Smooth muscle cell (in vitro differentiated cells): Measurements from ENCODE around the gene FYB1. TPM values are rescaled to one million over a fixed set of nuclear protein-coding genes. Genes with fewer than 3 reads are reported as not detected.

Experiments
- DNase-seq: peaks from one replicate; lab custom pipeline; 2025; ENCODE audit not compliant: unreplicated experiment; lab: John Stamatoyannopoulos, UW
- H2AFZ ChIP-seq: fragments of 200-600 bp; sonication (generic); 2 replicates; pipeline ENCODE4 v1.6.0; 2016; ENCODE audit warnings: antibody characterized with exemption, low read depth, mild to moderate bottlenecking
- H3F3A ChIP-seq: fragments of 200-600 bp; sonication (generic); 2 replicates; pipeline ENCODE4 v1.6.0; 2017; ENCODE audit warnings: antibody characterized with exemption, low read depth
- H3K27ac ChIP-seq: fragments of 200-600 bp; sonication (generic); 2 replicates; pipeline ENCODE4 v1.5.1; 2016; ENCODE audit warnings: low read depth, mild to moderate bottlenecking
- H3K27me3 ChIP-seq: fragments of 200-600 bp; sonication (generic); 2 replicates; pipeline ENCODE4 v1.6.1; 2016; ENCODE audit warnings: low read depth, mild to moderate bottlenecking
- H3K36me3 ChIP-seq: fragments of 200-600 bp; sonication (generic); 2 replicates; pipeline ENCODE4 v1.5.1; 2016; ENCODE audit warnings: low read depth
- H3K4me1 ChIP-seq: fragments of 200-600 bp; sonication (generic); 2 replicates; pipeline ENCODE4 v1.5.1; 2016; ENCODE audit warnings: low read depth
- H3K4me2 ChIP-seq: fragments of 200-600 bp; sonication (generic); 2 replicates; pipeline ENCODE4 v1.6.0; 2016; ENCODE audit warnings: mild to moderate bottlenecking
- H3K4me3 ChIP-seq: fragments of 200-600 bp; sonication (generic); 2 replicates; pipeline ENCODE4 v1.5.1; 2016; ENCODE audit warnings: mild to moderate bottlenecking
- H3K79me2 ChIP-seq: fragments of 200-600 bp; sonication (generic); 2 replicates; pipeline ENCODE4 v1.6.0; 2016; ENCODE audit warnings: low read depth, mild to moderate bottlenecking
- H3K9ac ChIP-seq: fragments of 200-600 bp; sonication (generic); 2 replicates; pipeline ENCODE4 v1.6.0; 2016; ENCODE audit warnings: low read depth
- H3K9me3 ChIP-seq: fragments of 200-600 bp; sonication (generic); replicated peaks from 2 replicates; pipeline ENCODE4 v1.5.1; 2016; ENCODE audit warnings: low read depth
- H4K20me1 ChIP-seq: fragments of 200-600 bp; sonication (generic); 2 replicates; pipeline ENCODE4 v1.6.0; 2016; ENCODE audit warnings: low read depth
- WGBS: methylation state at CpG from one replicate; pipeline ENCODE4 v1.1.7; 2016; ENCODE audit warnings: low lambda C conversion rate; 5-methylcytosine and 5-hydroxymethylcytosine counted together
- polyA plus RNA-seq: library from polyadenylated mRNA; unstranded; fragments of >200 nt; fragmentation: Nextera tagmentation; extraction: Ambion mirVana; gene quantifications from 2 replicates; pipeline ENCODE4 v1.2.1, GENCODE V29; 2016
- total RNA-seq: library from RNA; depleted of rRNA; stranded (reverse); fragments of >200 nt; gene quantifications from 2 replicates; pipeline ENCODE4 v1.2.3, GENCODE V29; 2014
- TF ChIP-seq, protein P1 (sequence below): fragments of 200-600 bp; sonication (generic); IDR thresholded peaks from 2 replicates; pipeline ENCODE4 v1.5.1; 2017; ENCODE audit warnings: borderline replicate concordance, mild to moderate bottlenecking, antibody characterized with exemption; ENCODE audit not compliant: insufficient read depth, poor library complexity, severe bottlenecking

FYB1 gene
- total and polyA plus RNA-seq, 2 experiments from 2014 or later: 0.06 to 0.22 TPM

DNA sequence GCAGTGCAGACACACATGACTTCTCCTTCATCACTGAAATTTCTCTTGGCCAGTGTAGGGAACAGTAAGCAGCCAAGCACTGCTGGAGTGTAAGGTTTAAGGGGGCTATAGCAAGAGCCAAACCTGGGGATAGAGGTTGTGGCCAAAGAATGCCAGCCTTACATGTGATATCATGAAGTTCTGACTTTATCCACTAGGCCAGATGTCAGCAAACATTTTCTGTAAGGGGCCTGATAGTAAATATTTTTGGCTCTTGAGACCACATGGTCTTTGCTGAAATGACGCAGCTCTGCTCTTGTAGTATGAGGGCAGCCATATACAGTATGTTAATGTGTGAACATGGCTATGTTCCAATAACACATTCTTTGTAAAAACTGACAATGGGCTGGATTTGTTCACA is 29.7 kb upstream of the FYB1 start:
- Histone ChIP-seq H3F3A (no peaks in the 10 kb centered on the region), H3K36me3 (no peaks in the 10 kb centered on the region), H3K4me3 (no peak overlapping the region), H3K27me3 (no peaks in the 10 kb centered on the region), H3K9me3 (no peaks in the 10 kb centered on the region), H3K4me2 (no peak overlapping the region), H3K4me1 (no peaks in the 10 kb centered on the region), H4K20me1 (no peaks in the 10 kb centered on the region), H2AFZ (no peak overlapping the region), H3K27ac (no peak overlapping the region), H3K9ac (no peak overlapping the region), H3K79me2 (no peaks in the 10 kb centered on the region)
- TF ChIP-seq, protein P1, sequence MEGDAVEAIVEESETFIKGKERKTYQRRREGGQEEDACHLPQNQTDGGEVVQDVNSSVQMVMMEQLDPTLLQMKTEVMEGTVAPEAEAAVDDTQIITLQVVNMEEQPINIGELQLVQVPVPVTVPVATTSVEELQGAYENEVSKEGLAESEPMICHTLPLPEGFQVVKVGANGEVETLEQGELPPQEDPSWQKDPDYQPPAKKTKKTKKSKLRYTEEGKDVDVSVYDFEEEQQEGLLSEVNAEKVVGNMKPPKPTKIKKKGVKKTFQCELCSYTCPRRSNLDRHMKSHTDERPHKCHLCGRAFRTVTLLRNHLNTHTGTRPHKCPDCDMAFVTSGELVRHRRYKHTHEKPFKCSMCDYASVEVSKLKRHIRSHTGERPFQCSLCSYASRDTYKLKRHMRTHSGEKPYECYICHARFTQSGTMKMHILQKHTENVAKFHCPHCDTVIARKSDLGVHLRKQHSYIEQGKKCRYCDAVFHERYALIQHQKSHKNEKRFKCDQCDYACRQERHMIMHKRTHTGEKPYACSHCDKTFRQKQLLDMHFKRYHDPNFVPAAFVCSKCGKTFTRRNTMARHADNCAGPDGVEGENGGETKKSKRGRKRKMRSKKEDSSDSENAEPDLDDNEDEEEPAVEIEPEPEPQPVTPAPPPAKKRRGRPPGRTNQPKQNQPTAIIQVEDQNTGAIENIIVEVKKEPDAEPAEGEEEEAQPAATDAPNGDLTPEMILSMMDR: no peak
- 100% methylated on average over 1 of the region's 1 CpG for WGBS
- DNase-seq: no peak

DNA sequence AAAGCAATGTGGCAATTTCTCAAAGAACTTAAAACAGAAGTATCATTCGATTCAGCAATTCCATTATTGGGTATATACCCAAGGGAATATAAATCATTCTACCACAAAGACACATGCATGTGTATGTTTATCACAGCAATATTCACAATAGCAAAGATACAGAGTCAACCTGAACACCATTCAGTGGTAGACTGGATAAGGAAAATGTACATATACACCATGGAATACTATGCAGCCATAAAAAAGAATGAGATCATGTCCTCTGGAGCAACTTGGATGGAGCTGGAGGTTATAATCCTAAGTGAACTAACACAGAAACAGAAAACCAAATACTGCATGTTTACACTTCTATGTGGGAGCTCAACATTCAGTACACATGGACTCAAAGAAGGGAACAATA is 21.4 kb upstream of the FYB1 start:
- Histone ChIP-seq H3K4me1 (no peaks in the 10 kb centered on the region), H2AFZ (no peak overlapping the region), H4K20me1 (no peaks in the 10 kb centered on the region), H3K79me2 (no peaks in the 10 kb centered on the region), H3K9ac (no peak overlapping the region), H3K27ac (no peak overlapping the region), H3K36me3 (no peaks in the 10 kb centered on the region), H3K4me3 (no peak overlapping the region), H3K27me3 (no peaks in the 10 kb centered on the region), H3F3A (no peaks in the 10 kb centered on the region), H3K4me2 (no peak overlapping the region), H3K9me3 (no peaks in the 10 kb centered on the region)
- TF ChIP-seq, protein P1: no peak
- no peak for DNase-seq
- 94% methylated on average over 1 of the region's 1 CpG for WGBS

DNA sequence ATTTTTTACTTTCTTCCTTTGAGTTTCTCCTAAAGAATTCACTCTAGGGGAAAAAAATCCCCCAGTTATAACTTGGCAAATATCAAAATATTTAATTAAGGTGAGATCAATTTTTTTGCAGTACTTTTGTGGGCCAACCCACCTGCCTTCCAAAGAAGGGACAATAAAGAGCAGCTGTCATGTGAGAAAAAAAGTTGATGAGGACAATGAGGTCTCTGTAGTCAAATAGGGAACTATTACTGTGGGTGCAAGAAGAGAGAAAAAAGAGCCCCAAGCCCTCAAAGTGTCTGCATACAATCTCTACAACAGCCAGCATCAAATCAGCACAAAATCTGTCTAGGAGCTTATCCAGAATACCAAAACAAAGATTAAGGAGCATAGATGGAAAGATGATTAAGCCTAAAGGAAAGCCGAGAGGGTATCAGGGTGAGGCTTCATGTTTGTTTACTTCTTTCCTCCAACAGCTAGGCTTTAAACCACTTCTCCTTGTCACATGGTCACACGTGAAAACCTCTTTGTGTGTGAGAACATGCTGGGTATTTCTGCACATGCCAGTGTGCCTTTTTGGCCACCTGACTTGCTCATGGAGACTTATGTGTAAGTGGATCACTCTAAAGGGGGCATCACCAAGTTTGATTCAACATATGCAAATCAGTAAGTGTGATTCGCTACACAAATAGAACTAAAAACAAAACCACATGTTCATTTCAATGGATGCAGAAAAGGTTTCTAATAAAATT is 19.2 kb upstream of the FYB1 start:
- Histone ChIP-seq H3K79me2 (no peaks in the 10 kb centered on the region), H3K4me2 (no peak overlapping the region), H3K9me3 (no peaks in the 10 kb centered on the region), H3K4me3 (no peak overlapping the region), H3K27me3 (no peaks in the 10 kb centered on the region), H3K9ac (no peak overlapping the region), H4K20me1 (no peaks in the 10 kb centered on the region), H2AFZ (peak overlapping the region; percentile 60), H3K36me3 (no peaks in the 10 kb centered on the region), H3F3A (peaks cover under 1% of the 10 kb centered on the region), H3K4me1 (no peaks in the 10 kb centered on the region), H3K27ac (no peak overlapping the region)
- DNase-seq: no peak
- 49% methylated on average over 3 of the region's 3 CpGs for WGBS
- TF ChIP-seq, protein P1: no peak

DNA sequence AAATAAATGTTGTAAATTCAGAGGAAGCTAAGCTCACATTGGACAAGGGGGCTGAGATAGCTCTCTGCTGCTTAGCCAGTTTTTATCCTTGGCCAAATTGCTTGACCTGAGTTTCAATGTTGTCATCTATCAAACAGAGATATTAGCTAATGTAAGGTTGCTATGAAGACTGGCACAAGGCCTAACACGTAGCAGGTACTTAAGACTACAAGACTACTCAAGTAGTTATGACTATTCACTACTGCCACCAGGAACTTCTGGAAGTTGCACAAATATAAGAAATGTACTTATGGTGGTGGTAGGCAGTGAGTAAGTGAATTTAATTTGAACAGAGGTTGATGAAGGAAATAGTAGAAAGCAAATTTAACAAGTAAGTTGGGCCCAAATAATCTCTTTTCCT is 17.4 kb upstream of the FYB1 start:
- no peak for DNase-seq
- no peaks in the 10 kb centered on the region for H3K9me3 ChIP-seq
- no peak overlapping the region for H2AFZ ChIP-seq
- TF ChIP-seq, protein P1: no peak
- no peak overlapping the region for H3K27ac ChIP-seq
- H3K79me2 ChIP-seq: no peaks in the 10 kb centered on the region
- no peak overlapping the region for H3K4me3 ChIP-seq
- H3K27me3 ChIP-seq: no peaks in the 10 kb centered on the region
- H3K4me1 ChIP-seq: no peaks in the 10 kb centered on the region
- 95% methylated on average over 1 of the region's 1 CpG for WGBS
- no peaks in the 10 kb centered on the region for H3K36me3 ChIP-seq
- no peak overlapping the region for H3K4me2 ChIP-seq
- H4K20me1 ChIP-seq: no peaks in the 10 kb centered on the region
- H3F3A ChIP-seq: peaks cover 7% of the 10 kb centered on the region
- H3K9ac ChIP-seq: no peak overlapping the region
